ENCODE measurements around the gene TMED4. TPM values are rescaled to one million over a fixed set of nuclear protein-coding genes. Genes with fewer than 3 reads are reported as not detected.

The TMED4 gene
- total RNA-seq, 8 experiments from 2014 or later: 54.9 to 97.9 (median 66.4) TPM

Other genes starting within 250 kb of the TMED4 start
- 10 to 100 TPM; 44.8 to 69.6 (median 52.0) TPM for gene NUDCD3, start 91.6 kb downstream of the TMED4 start, total RNA-seq
- gene NPC1L1, start 40.9 kb downstream of the TMED4 start, total RNA-seq: under 1 TPM in 5 of 8 experiments, not detected in 3; 0.05 to 0.24 (median 0.15) TPM
- 10 to 100 TPM; 28.8 to 97.6 (median 48.1) TPM for gene DDX56, start 8.3 kb downstream of the TMED4 start, total RNA-seq
- 10 to 100 TPM; 27.1 to 89.0 (median 39.9) TPM for gene OGDH, start 24.4 kb upstream of the TMED4 start, total RNA-seq
- 10 to 100 TPM; 11.6 to 69.4 (median 22.0) TPM for gene ZMIZ2, start 166.6 kb upstream of the TMED4 start, total RNA-seq
- 1,000 to 10,000 TPM in 6 of 8 experiments, 100 to 1,000 TPM in 2; 998 to 3,221 (median 1,696) TPM for gene PPIA, start 214.4 kb upstream of the TMED4 start, total RNA-seq